ENCODE measurements around the gene ATXN7.

ATXN7 gene

DNA sequence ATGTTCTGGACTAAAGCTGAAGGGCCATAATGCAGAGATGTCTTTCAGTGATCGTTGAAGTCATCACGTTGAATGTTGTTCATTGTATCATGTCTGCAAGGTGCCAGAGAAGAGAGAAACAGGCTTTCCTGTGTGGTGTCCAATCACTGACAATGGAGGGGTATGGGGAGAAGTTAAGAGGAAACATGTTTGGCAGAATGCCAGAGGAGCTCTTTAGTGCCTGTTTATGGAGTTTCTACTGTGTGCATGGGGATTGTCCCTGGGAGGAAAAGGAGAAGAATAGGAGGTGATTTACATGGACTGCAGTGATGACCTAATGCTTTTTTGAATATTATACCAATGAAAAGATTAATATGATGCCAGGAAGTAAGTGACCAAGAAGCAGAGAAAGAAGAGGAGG lies 36.8 kb downstream of the ATXN7 start:
- DNase-seq (ENCODE audit: low spot score) = no peak
- Mint-ChIP-seq H3K4me1 (ENCODE audit: low read depth) (peaks cover 31% of the 10 kb centered on the region), H3K27me3 (ENCODE audit: low read depth) (no peaks in the 10 kb centered on the region), H3K9me3 (no peaks in the 10 kb centered on the region), H3K36me3 (ENCODE audit: low read depth) (peaks cover 32% of the 10 kb centered on the region), H3K27ac (peak overlapping the region; percentile 1), H3K4me3 (peak overlapping the region; percentile 1)

- Mint-ChIP-seq H3K4me3 (no peak overlapping the region), H3K27me3 (ENCODE audit: low read depth) (no peaks in the 10 kb centered on the region), H3K4me1 (ENCODE audit: low read depth) (peaks cover 24% of the 10 kb centered on the region), H3K9me3 (no peaks in the 10 kb centered on the region), H3K27ac (no peak overlapping the region), H3K36me3 (ENCODE audit: low read depth) (peaks cover 19% of the 10 kb centered on the region)
- no peak for DNase-seq (ENCODE audit: low spot score)
Observed at GRCh38 chr3:63905731-63906620, 42.3 kb downstream of the ATXN7 start.

DNA sequence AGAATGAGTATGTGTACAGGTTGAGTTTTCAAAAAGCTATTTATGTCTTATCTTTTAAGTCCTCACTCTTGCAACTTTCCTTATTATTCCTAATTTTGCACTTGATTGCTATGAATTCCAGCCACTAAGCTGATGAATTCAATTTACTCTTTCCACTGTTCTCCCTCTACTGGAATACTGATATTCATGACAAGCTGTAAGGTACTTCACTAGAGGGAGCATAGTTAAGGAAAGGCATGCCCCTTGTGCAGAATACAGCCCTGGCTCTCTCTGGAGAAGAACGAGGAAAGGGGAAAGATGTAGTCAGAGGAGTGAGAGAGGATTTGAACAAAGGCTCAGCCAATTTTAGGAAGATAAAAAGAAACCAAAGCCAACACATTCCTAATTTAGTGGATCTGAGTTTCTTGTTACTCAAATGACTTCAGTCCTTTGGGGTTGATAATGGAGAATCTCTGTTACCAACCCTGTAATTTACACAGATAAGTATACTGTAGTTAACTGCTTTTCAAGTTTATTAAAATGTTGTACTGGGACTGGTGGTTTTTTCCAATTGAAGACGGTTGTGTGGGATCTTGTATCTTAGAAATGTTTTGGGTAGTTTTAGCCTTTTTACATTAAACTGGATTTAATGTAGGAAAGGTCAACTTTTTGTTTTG lies 44.5 kb downstream of the ATXN7 start:
- Mint-ChIP-seq H3K4me3 (no peak overlapping the region), H3K4me1 (ENCODE audit: low read depth) (peaks cover 24% of the 10 kb centered on the region), H3K9me3 (no peaks in the 10 kb centered on the region), H3K27me3 (ENCODE audit: low read depth) (no peaks in the 10 kb centered on the region), H3K27ac (no peak overlapping the region), H3K36me3 (ENCODE audit: low read depth) (peaks cover 11% of the 10 kb centered on the region)
- DNase-seq (ENCODE audit: low spot score) = no peak

GRCh38 chr3:63908776-63909175 lies 45.1 kb downstream of the ATXN7 start:
- H3K27ac Mint-ChIP-seq = no peak overlapping the region
- peaks cover 30% of the 10 kb centered on the region for H3K4me1 Mint-ChIP-seq (ENCODE audit: low read depth)
- no peaks in the 10 kb centered on the region for H3K9me3 Mint-ChIP-seq
- no peaks in the 10 kb centered on the region for H3K27me3 Mint-ChIP-seq (ENCODE audit: low read depth)
- no peak for DNase-seq (ENCODE audit: low spot score)
- H3K4me3 Mint-ChIP-seq = no peak overlapping the region
- peaks cover 14% of the 10 kb centered on the region for H3K36me3 Mint-ChIP-seq (ENCODE audit: low read depth)

GRCh38 chr3:63909431-63909830 lies 45.8 kb downstream of the ATXN7 start:
- Mint-ChIP-seq H3K36me3 (ENCODE audit: low read depth) (peaks cover 17% of the 10 kb centered on the region), H3K4me1 (ENCODE audit: low read depth) (peaks cover 35% of the 10 kb centered on the region), H3K27me3 (ENCODE audit: low read depth) (no peaks in the 10 kb centered on the region), H3K27ac (no peak overlapping the region), H3K9me3 (no peaks in the 10 kb centered on the region), H3K4me3 (no peak overlapping the region)
- no peak for DNase-seq (ENCODE audit: low spot score)

- H3K36me3 Mint-ChIP-seq (ENCODE audit: low read depth) = peaks cover 17% of the 10 kb centered on the region
- peaks cover 36% of the 10 kb centered on the region for H3K4me1 Mint-ChIP-seq (ENCODE audit: low read depth)
- no peaks in the 10 kb centered on the region for H3K27me3 Mint-ChIP-seq (ENCODE audit: low read depth)
- H3K4me3 Mint-ChIP-seq = peak overlapping the region; percentile 42
- no peak overlapping the region for H3K27ac Mint-ChIP-seq
- DNase-seq (ENCODE audit: low spot score) = no peak
- no peaks in the 10 kb centered on the region for H3K9me3 Mint-ChIP-seq
Observed at GRCh38 chr3:63910001-63910400, 46.3 kb downstream of the ATXN7 start.

DNA sequence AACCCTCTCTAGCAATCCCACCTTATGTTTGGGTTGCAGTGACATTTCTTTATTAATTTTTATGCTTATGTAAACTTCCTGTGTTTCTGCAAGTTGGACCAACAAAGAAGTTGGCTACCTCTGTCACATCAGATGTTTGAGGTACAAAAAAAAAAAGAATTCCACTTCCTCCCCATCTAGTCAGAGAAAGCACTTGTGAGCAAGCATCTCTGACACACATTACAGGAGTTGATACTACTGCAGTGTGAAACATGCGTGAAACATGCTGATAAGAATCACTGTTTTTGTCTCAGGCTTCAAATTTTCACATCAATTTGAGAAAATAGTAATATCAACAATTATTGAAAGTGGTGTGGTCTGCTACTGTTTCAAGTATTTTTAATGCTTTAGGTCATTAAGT lies 47.2 kb downstream of the ATXN7 start:
- peak overlapping the region; percentile 99 for H3K27ac Mint-ChIP-seq
- H3K9me3 Mint-ChIP-seq = no peaks in the 10 kb centered on the region
- DNase-seq (ENCODE audit: low spot score) = peak; percentile 14
- H3K27me3 Mint-ChIP-seq (ENCODE audit: low read depth) = no peaks in the 10 kb centered on the region
- H3K4me3 Mint-ChIP-seq = peak overlapping the region; percentile 94
- peaks cover 36% of the 10 kb centered on the region for H3K4me1 Mint-ChIP-seq (ENCODE audit: low read depth)
- peaks cover 19% of the 10 kb centered on the region for H3K36me3 Mint-ChIP-seq (ENCODE audit: low read depth)

DNA sequence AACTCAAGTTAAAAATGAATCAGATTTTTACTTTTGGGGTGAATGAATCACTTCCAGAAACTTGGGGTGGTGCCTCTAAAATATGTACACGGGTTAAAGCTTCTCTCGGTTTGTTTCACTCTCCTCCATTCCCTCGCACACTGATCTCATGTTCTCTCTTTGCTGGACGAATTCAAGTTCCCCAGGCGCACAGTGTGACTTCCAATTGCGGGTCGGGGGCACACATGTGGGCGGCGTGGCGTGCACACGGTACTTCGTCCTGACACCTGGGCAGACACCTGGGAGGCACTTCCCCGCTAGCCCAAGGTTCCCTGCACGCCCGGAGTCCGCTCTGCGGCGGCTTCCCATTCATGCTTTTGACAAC lies 47.8 kb downstream of the ATXN7 start:
- no peak for DNase-seq (ENCODE audit: low spot score)
- Mint-ChIP-seq H3K4me1 (ENCODE audit: low read depth) (peaks cover 36% of the 10 kb centered on the region), H3K4me3 (peak overlapping the region; percentile 94), H3K27ac (peak overlapping the region; percentile 99), H3K36me3 (ENCODE audit: low read depth) (peaks cover 21% of the 10 kb centered on the region), H3K9me3 (no peaks in the 10 kb centered on the region), H3K27me3 (ENCODE audit: low read depth) (no peaks in the 10 kb centered on the region)

DNA sequence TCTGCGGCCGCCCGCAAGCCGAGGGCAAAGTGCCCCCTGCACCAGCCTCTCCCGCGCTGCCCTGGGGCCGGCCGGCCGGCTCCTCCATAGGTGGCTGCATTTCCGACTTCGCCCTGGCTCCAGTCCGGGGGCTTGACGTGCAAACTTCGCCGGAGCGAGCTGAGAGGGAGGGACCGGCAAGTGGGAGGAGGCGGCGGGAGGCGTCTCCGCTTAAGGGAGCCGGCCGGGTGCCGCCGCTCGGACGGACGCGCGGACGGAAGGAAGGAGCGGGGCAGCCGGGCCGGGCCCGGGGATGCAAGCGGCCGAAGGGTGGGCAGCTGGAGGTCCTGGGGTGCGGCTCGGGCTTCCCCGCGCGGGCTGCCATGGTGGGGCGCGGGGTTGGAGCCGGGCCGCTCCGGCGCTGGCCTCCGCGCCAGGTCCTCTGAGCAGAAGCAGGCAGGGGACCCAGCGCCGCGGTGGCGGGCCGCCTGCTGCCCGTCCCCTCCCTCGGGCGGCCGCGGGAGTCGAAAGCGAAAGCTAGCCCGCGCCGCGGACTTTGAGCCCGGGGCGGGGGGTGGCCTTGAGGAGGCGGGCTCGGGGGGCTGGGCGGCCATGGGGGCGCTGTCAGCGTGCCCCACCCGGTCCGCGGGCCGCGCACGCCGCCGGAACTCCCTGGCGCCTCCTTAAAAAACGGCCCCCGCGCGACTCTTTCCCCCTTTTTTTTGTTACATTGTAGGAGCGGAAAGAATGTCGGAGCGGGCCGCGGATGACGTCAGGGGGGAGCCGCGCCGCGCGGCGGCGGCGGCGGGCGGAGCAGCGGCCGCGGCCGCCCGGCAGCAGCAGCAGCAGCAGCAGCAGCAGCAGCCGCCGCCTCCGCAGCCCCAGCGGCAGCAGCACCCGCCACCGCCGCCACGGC lies 48.5 kb downstream of the ATXN7 start, which contains the start of gene SCAANT1:
SCAANT1 (minus strand) TSS at position 511 of the 895 bp plus-strand sequence.
- peaks cover 25% of the 10 kb centered on the region for H3K36me3 Mint-ChIP-seq (ENCODE audit: low read depth)
- H3K4me1 Mint-ChIP-seq (ENCODE audit: low read depth) = peaks cover 34% of the 10 kb centered on the region
- no peaks in the 10 kb centered on the region for H3K27me3 Mint-ChIP-seq (ENCODE audit: low read depth)
- H3K4me3 Mint-ChIP-seq = peak within 1 kb of the TSS; percentile 94
- no peaks in the 10 kb centered on the region for H3K9me3 Mint-ChIP-seq
- peak within 1 kb of the TSS; percentile 99 for H3K27ac Mint-ChIP-seq
- peak; percentile 78 for DNase-seq (ENCODE audit: low spot score)

DNA sequence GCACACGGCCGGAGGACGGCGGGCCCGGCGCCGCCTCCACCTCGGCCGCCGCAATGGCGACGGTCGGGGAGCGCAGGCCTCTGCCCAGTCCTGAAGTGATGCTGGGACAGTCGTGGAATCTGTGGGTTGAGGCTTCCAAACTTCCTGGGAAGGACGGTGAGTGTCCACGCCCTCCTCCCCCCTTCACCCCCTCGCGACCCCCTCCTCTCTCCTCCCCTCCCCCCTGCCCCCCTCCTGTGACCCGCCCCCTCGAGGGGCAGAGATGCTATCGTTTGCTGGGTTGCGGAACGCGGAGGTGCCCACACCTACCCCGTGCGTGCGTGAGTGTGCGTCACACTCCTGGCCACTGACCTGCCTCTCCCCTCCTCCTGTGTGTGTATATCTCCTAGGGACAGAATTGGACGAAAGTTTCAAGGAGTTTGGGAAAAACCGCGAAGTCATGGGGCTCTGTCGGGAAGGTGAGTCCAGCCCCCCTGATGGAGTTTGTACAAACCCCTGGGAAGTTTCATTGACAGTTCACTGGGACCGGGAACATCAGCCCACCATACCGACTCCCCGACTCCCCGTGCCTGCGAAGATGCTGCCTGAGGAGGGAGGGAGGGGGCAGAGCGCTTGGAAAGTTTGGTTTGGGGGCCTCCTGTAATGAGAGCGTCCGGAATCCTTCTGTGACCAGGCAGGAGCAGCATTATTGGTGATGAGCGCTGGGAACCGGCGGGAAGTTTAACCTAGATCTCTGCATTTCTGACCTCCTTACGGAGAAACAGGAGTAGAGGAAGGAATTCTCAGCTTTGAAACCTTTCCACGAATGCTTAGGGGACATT lies 49.3 kb downstream of the ATXN7 start:
- H3K4me3 Mint-ChIP-seq = peak overlapping the region; percentile 90
- no peaks in the 10 kb centered on the region for H3K9me3 Mint-ChIP-seq
- H3K4me1 Mint-ChIP-seq (ENCODE audit: low read depth) = peaks cover 34% of the 10 kb centered on the region
- H3K27me3 Mint-ChIP-seq (ENCODE audit: low read depth) = no peaks in the 10 kb centered on the region
- H3K36me3 Mint-ChIP-seq (ENCODE audit: low read depth) = peaks cover 33% of the 10 kb centered on the region
- H3K27ac Mint-ChIP-seq = peak overlapping the region; percentile 93
- DNase-seq (ENCODE audit: low spot score) = peak; percentile 42

DNA sequence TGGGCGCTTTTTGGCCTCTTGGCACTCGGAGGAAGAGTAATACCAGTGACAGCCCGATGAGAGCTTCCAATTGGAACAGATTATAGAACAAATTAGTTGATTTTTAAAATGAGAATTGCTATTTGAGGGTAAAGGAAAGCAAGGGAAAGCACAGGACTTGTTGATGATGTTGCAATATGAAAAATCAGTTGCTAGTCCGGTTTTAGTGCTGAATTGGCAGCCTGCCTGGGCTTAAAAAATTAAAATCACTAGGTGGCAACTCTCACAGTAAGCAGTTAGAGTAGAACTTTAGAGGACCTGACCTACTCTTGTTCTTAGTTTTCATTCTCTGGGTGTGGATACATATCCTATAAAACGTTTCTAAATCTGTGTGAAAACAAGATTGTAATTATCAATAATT lies 50.6 kb downstream of the ATXN7 start:
- DNase-seq (ENCODE audit: low spot score) = no peak
- peaks cover 41% of the 10 kb centered on the region for H3K4me1 Mint-ChIP-seq (ENCODE audit: low read depth)
- no peaks in the 10 kb centered on the region for H3K9me3 Mint-ChIP-seq
- H3K4me3 Mint-ChIP-seq = peak overlapping the region; percentile 90
- peaks cover 46% of the 10 kb centered on the region for H3K36me3 Mint-ChIP-seq (ENCODE audit: low read depth)
- no peak overlapping the region for H3K27ac Mint-ChIP-seq
- no peaks in the 10 kb centered on the region for H3K27me3 Mint-ChIP-seq (ENCODE audit: low read depth)

GRCh38 chr3:63918321-63918720 lies 54.7 kb downstream of the ATXN7 start:
- Mint-ChIP-seq H3K4me1 (ENCODE audit: low read depth) (peaks cover 26% of the 10 kb centered on the region), H3K27ac (no peak overlapping the region), H3K36me3 (ENCODE audit: low read depth) (peaks cover 61% of the 10 kb centered on the region), H3K9me3 (no peaks in the 10 kb centered on the region), H3K4me3 (no peak overlapping the region), H3K27me3 (ENCODE audit: low read depth) (no peaks in the 10 kb centered on the region)
- no peak for DNase-seq (ENCODE audit: low spot score)

GRCh38 chr3:63920001-63920400 lies 56.3 kb downstream of the ATXN7 start:
- DNase-seq (ENCODE audit: low spot score) = no peak
- Mint-ChIP-seq H3K4me3 (no peak overlapping the region), H3K27ac (no peak overlapping the region), H3K27me3 (ENCODE audit: low read depth) (no peaks in the 10 kb centered on the region), H3K9me3 (no peaks in the 10 kb centered on the region), H3K36me3 (ENCODE audit: low read depth) (peaks cover 66% of the 10 kb centered on the region), H3K4me1 (ENCODE audit: low read depth) (peaks cover 14% of the 10 kb centered on the region)
